ENCODE data around the gene KDSR.

KDSR gene

GRCh38 chr18:63346480-63347183 is 20.4 kb downstream of the KDSR start:
- DNase-seq (ENCODE audit: insufficient read length, low spot score) = no peak
- no peak for TF ChIP-seq CTCF (IDR thresholded peaks at IDR 0.05; ENCODE audit: insufficient read depth, missing control alignments)

GRCh38 chr18:63346031-63346430 is 21.0 kb downstream of the KDSR start:
- TF ChIP-seq CTCF (IDR thresholded peaks at IDR 0.05; ENCODE audit: insufficient read depth, missing control alignments) = no peak
- FAIRE-seq (no peak), DNase-seq (ENCODE audit: insufficient read length, low spot score) (no peak)

More at GRCh38 chr18:63346480-63347183, 20.4 kb downstream of the KDSR start:
- FAIRE-seq = peak; percentile 87

GRCh38 chr18:63344918-63345317 is 22.1 kb downstream of the KDSR start:
- TF ChIP-seq CTCF (IDR thresholded peaks at IDR 0.05; ENCODE audit: insufficient read depth, missing control alignments) = no peak
- FAIRE-seq (peak; percentile 35), DNase-seq (ENCODE audit: insufficient read length, low spot score) (no peak)

- DNase-seq (ENCODE audit: insufficient read length, low spot score) (no peak), FAIRE-seq (peak; percentile 95)
- no peak for TF ChIP-seq CTCF (IDR thresholded peaks at IDR 0.05; ENCODE audit: insufficient read depth, missing control alignments)
Observed at GRCh38 chr18:63344263-63344662, 22.7 kb downstream of the KDSR start.

GRCh38 chr18:63342206-63342605 is 24.8 kb downstream of the KDSR start:
- DNase-seq (ENCODE audit: insufficient read length, low spot score) (no peak), FAIRE-seq (peak; percentile 87)
- TF ChIP-seq CTCF (IDR thresholded peaks at IDR 0.05; ENCODE audit: insufficient read depth, missing control alignments) = peak; percentile 44

GRCh38 chr18:63339920-63340484 is 27.0 kb downstream of the KDSR start:
- peak; percentile 95 for FAIRE-seq
- DNase-seq (ENCODE audit: insufficient read length, low spot score) = no peak

More at GRCh38 chr18:63339920-63340484, 27.0 kb downstream of the KDSR start:
- peak; percentile 56 for TF ChIP-seq CTCF (IDR thresholded peaks at IDR 0.05; ENCODE audit: insufficient read depth, missing control alignments)

All from D721Med (cell line).